Measurements from ENCODE around the gene ADAM33.

The ADAM33 gene

DNA sequence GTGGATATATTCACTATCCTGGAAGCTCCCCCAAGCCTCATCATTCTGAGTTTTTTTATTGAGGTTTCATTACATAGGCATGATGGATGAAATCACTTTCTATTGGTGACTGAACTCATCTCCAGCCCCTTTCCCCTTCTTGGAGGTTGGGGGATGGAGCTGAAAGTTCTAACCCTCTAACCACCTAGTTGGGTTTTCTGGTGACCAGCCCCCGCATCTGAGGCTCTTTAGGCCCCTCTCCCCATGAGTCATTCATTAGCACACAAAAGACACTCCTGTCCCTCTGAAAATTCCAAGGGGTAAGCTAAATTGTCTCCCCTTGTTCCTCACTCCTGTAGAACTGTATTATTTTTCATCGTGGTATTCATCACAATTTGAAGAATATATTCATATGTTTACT is 51.9 kb downstream of the ADAM33 start:
- H3K27ac ChIP-seq (ENCODE audit: insufficient read depth, low read depth, low read length, poor library complexity, severe bottlenecking): no peak overlapping the region
- no peaks in the 10 kb centered on the region for H3K36me3 ChIP-seq (ENCODE audit: control insufficient read depth, insufficient read depth, low read length)
- H3K4me3 ChIP-seq (ENCODE audit: insufficient read depth, low read depth, low read length): no peak overlapping the region
- no peaks in the 10 kb centered on the region for H3K27me3 ChIP-seq (ENCODE audit: control insufficient read depth, insufficient read depth, low read length, poor library complexity, severe bottlenecking)
- peaks cover 5% of the 10 kb centered on the region for H3K4me1 ChIP-seq (ENCODE audit: control insufficient read depth, insufficient read depth, low read length)
- WGBS, 2 experiments: 28 to 39% methylated on average over 2 of the region's 2 CpGs
- no peaks in the 10 kb centered on the region for H3K9me3 ChIP-seq (ENCODE audit: control insufficient read depth, low read length)

DNA sequence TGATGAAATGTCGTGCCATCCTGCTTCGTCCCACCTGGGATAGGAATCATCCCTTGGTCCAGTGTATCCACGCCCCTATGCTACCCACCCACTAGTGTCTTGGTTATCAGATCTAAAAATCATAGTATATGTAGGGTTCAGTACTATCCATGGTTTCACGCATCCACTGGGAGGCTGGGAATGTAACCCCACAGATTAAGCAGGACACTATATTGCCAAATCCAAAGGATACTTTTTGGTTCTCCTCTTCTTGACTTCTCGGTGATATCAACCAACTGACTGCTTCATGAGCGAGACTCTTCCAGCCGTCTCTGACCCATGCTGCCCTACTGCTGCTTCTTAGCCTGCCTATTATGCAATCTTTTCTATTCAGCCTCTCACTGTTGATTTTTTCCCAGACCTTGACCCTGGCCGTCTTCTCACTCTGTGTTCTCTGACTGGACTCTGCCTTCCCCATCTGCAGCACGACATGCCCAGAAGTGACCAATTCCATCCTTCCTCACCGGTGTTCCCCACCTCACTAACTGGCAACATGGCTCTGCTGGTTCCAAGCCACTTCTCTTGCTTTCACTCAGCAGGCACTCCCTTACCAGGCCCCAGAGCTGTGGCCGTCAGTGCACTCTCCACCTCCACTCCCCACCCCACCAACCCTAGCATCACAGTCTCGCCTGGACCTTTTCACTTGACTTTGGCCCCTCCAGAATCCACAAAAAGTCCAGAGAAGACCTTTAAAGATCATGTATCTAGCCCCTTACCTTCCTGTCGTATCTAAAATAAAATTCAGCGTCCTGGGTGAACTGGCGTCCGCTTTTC is 53.1 kb downstream of the ADAM33 start:
- no peaks in the 10 kb centered on the region for H3K36me3 ChIP-seq (ENCODE audit: control insufficient read depth, insufficient read depth, low read length)
- 87% methylated on average over 15 to 16 of the region's 16 CpGs for WGBS, 2 experiments
- H3K4me1 ChIP-seq (ENCODE audit: control insufficient read depth, insufficient read depth, low read length): peaks cover 10% of the 10 kb centered on the region
- H3K9me3 ChIP-seq (ENCODE audit: control insufficient read depth, low read length): no peaks in the 10 kb centered on the region
- H3K27ac ChIP-seq (ENCODE audit: insufficient read depth, low read depth, low read length, poor library complexity, severe bottlenecking): no peak overlapping the region
- no peak overlapping the region for H3K4me3 ChIP-seq (ENCODE audit: insufficient read depth, low read depth, low read length)
- H3K27me3 ChIP-seq (ENCODE audit: control insufficient read depth, insufficient read depth, low read length, poor library complexity, severe bottlenecking): no peaks in the 10 kb centered on the region

DNA sequence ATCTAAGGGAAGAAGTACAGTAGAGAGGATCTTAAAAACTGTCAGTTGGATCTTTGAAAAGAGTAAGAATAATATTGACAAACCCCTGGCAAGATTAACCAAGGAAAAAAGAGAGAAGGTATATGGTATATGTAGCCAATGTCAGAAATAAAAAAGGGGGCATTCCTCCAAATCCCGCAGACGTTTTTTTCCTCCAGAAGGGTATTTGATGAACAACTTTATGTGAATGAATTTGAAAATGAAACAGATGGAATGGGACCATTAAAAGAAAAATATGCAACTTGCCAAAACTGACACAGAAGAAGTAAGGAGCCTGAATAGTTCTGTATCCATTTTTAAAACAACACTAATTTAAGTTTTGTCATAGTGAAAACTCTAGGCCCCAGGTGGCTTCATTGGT is 54.3 kb downstream of the ADAM33 start:
- H3K4me1 ChIP-seq (ENCODE audit: control insufficient read depth, insufficient read depth, low read length): peaks cover 10% of the 10 kb centered on the region
- no peak overlapping the region for H3K4me3 ChIP-seq (ENCODE audit: insufficient read depth, low read depth, low read length)
- H3K27me3 ChIP-seq (ENCODE audit: control insufficient read depth, insufficient read depth, low read length, poor library complexity, severe bottlenecking): no peaks in the 10 kb centered on the region
- no peaks in the 10 kb centered on the region for H3K9me3 ChIP-seq (ENCODE audit: control insufficient read depth, low read length)
- H3K27ac ChIP-seq (ENCODE audit: insufficient read depth, low read depth, low read length, poor library complexity, severe bottlenecking): no peak overlapping the region
- WGBS, 2 experiments: 92 to 96% methylated on average over 2 of the region's 2 CpGs
- H3K36me3 ChIP-seq (ENCODE audit: control insufficient read depth, insufficient read depth, low read length): no peaks in the 10 kb centered on the region

DNA sequence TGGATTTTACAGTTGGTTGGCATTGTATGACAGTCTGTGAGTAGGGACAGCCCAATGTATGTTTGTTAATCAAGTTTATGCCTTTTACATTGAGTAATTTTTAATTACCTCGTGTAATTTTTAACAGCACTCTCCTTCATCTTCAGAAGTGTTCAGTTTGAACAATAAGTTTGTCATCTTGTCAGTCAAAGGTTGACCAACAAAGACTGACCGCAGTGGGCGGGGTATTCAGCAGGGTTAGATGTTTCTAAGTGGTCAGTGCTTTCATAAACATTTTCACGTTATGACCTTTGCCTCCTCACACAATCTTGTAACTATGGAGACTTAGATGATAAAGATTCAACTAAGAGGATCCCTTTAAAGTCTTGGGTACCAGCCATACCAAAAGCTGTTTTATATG is 59.4 kb downstream of the ADAM33 start:
- H3K4me1 ChIP-seq (ENCODE audit: control insufficient read depth, insufficient read depth, low read length): peaks cover 5% of the 10 kb centered on the region
- H3K36me3 ChIP-seq (ENCODE audit: control insufficient read depth, insufficient read depth, low read length): no peaks in the 10 kb centered on the region
- no peak overlapping the region for H3K27ac ChIP-seq (ENCODE audit: insufficient read depth, low read depth, low read length, poor library complexity, severe bottlenecking)
- H3K27me3 ChIP-seq (ENCODE audit: control insufficient read depth, insufficient read depth, low read length, poor library complexity, severe bottlenecking): no peaks in the 10 kb centered on the region
- H3K4me3 ChIP-seq (ENCODE audit: insufficient read depth, low read depth, low read length): no peak overlapping the region
- 93 to 95% methylated on average over 4 of the region's 4 CpGs for WGBS, 2 experiments
- H3K9me3 ChIP-seq (ENCODE audit: control insufficient read depth, low read length): no peaks in the 10 kb centered on the region

DNA sequence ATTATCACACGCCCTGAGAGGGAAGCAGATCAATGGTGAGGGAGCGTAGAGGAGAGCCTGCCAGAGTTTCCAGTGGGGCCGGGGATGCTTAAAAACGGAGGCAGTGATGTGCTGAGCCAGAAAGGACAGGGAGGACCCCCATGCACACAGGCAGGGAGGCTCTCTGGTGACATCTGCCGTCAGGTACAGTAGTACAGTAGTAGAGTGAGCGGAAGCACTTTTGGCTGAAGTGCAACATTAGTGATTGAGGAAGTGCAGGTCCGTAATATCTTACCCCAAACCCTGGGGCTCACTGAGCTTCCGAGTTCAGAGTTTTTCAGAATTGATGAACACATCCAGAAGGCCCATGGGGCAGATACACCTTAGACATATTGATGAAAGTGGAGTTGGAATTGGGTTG is 60.7 kb downstream of the ADAM33 start:
- Histone ChIP-seq H3K4me1 (ENCODE audit: control insufficient read depth, insufficient read depth, low read length) (peaks cover 5% of the 10 kb centered on the region), H3K27me3 (ENCODE audit: control insufficient read depth, insufficient read depth, low read length, poor library complexity, severe bottlenecking) (no peaks in the 10 kb centered on the region), H3K27ac (ENCODE audit: insufficient read depth, low read depth, low read length, poor library complexity, severe bottlenecking) (no peak overlapping the region), H3K9me3 (ENCODE audit: control insufficient read depth, low read length) (no peaks in the 10 kb centered on the region), H3K4me3 (ENCODE audit: insufficient read depth, low read depth, low read length) (no peak overlapping the region), H3K36me3 (ENCODE audit: control insufficient read depth, insufficient read depth, low read length) (no peaks in the 10 kb centered on the region)
- WGBS, 2 experiments: 76 to 78% methylated on average over 8 of the region's 8 CpGs

Data from ectodermal cell (in vitro differentiated cells).